HG03378 (cell line): Measurements from ENCODE around the gene MPEG1.
A peak's percentile ranks its signal among the peaks of the same experiment; 100 is the strongest.

ENCODE experiments used
- ATAC-seq: cut with Tn5 transposase; IDR thresholded peaks from one replicate; pipeline ENCODE4 v1.9.1; 2021; ENCODE audit warnings: mild to moderate bottlenecking, moderate library complexity; ENCODE audit not compliant: unreplicated experiment

Gene MPEG1

GRCh38 chr11:59171508-59172322 is 41.0 kb downstream of the MPEG1 start, which contains the start of gene DTX4:
TSS of gene DTX4 (plus strand) at chr11:59172132. CDS start at chr11:59172596, 464 bp downstream.
- ATAC-seq, result peak; percentile 78

GRCh38 chr11:59164028-59164427 is 48.7 kb downstream of the MPEG1 start:
- ATAC-seq, result no peak
